B cell (primary cell): ENCODE results near the gene NHS. TPM values are rescaled to one million over a fixed set of nuclear protein-coding genes. Genes with fewer than 3 reads are reported as not detected.

ENCODE experiments used
- ATAC-seq: fragments of 200-7000 bp; cut with Tn5 transposase; one replicate; pipeline ENCODE4 v1.10.0; 2021; ENCODE audit warnings: low read depth, mild to moderate bottlenecking, moderate number of reproducible peaks, moderate library complexity
- CTCF ChIA-PET: fragments of 350-600 bp; sonication (Branson Sonifier 250); formaldehyde crosslinking; loops from one replicate; lab custom pipeline; 2021; ENCODE audit warnings: antibody characterized with exemption, inconsistent platforms; lab: Charles Lee
- POLR2A ChIA-PET: fragments of 350-600 bp; sonication (Branson Sonifier 250); formaldehyde crosslinking; loops from one replicate; lab custom pipeline; 2021; ENCODE audit warnings: antibody characterized with exemption; lab: Charles Lee
- DNase-seq: peaks from one replicate; pipeline ENCODE4 v3.0.0; 2013
- H2AFZ ChIP-seq: 2 replicates; pipeline ENCODE4 v1.6.1; 2012; ENCODE audit warnings: mild to moderate bottlenecking, low read depth, low read length; ENCODE audit not compliant: insufficient read depth, poor library complexity, severe bottlenecking
- H3K27ac ChIP-seq, 2 donors: 1 replicate in 1 of 2; 2 replicates in 1 of 2; pipeline ENCODE4 v1.5.1; 2012 to 2013; ENCODE audit warnings: low read length in 2 of 2, mild to moderate bottlenecking in 2 of 2, moderate library complexity in 1 of 2
- H3K27me3 ChIP-seq, 4 experiments: fragments of 200-600 bp in 1 of 4; sonication (generic) in 1 of 4; replicated peaks in 1 of 4; 1 replicate in 2 of 4; 2 replicates in 2 of 4; pipeline versions ENCODE4 v1.6.1 to v1.7.0; 2013 to 2016; ENCODE audit warnings: low read length in 3 of 4, mild to moderate bottlenecking in 2 of 4, mixed read lengths in 1 of 4, moderate library complexity in 1 of 4; ENCODE audit not compliant: insufficient read depth in 4 of 4, control insufficient read depth in 3 of 4; ENCODE audit errors: control extremely low read depth in 1 of 4
- H3K36me3 ChIP-seq, 2 experiments: replicated peaks in 1 of 2; 1 replicate in 1 of 2; 2 replicates in 1 of 2; pipeline versions ENCODE4 v1.6.1 to v1.7.1; 2013; ENCODE audit warnings: low read length in 1 of 2; ENCODE audit not compliant: insufficient read depth in 2 of 2, control insufficient read depth in 1 of 2; ENCODE audit errors: control extremely low read depth in 1 of 2, extremely low read depth in 1 of 2
- H3K4me1 ChIP-seq, 2 donors: fragments of 200-600 bp in 1 of 2; sonication (generic) in 1 of 2; 1 replicate in 1 of 2; 2 replicates in 1 of 2; pipeline versions ENCODE4 v1.5.1 to v1.6.1; 2013 to 2017; ENCODE audit warnings: low read length in 2 of 2; ENCODE audit not compliant: control insufficient read depth in 2 of 2, insufficient read depth in 2 of 2
- H3K4me2 ChIP-seq: replicated peaks from 2 replicates; pipeline ENCODE3; 2012; ENCODE audit warnings: mild to moderate bottlenecking, low read depth, low read length; ENCODE audit not compliant: poor library complexity, severe bottlenecking
- H3K4me3 ChIP-seq, 5 experiments: fragments of 200-600 bp in 1 of 5; sonication (generic) in 1 of 5; 1 replicate in 3 of 5; 2 replicates in 2 of 5; pipeline versions ENCODE4 v1.5.1 to v1.7.0; 2011 to 2016; ENCODE audit warnings: low read length in 4 of 5, mild to moderate bottlenecking in 4 of 5, low read depth in 2 of 5, control low read depth in 1 of 5, moderate library complexity in 1 of 5; ENCODE audit not compliant: insufficient read depth in 1 of 5; ENCODE audit errors: control extremely low read depth in 1 of 5, extremely low read depth in 1 of 5
- H3K79me2 ChIP-seq: fragments of 200-600 bp; sonication (generic); one replicate; pipeline ENCODE4 v1.6.0; 2016; ENCODE audit warnings: low read length; ENCODE audit not compliant: control insufficient read depth, insufficient read depth
- H3K9ac ChIP-seq: fragments of 200-600 bp; sonication (generic); 2 replicates; pipeline ENCODE4 v1.6.1; 2017; ENCODE audit warnings: mild to moderate bottlenecking, low read length, moderate library complexity
- H3K9me3 ChIP-seq, 3 donors: one replicate each; pipeline versions ENCODE4 v1.6.1 to v1.7.1; 2013; ENCODE audit warnings: low read length in 2 of 3; ENCODE audit not compliant: control insufficient read depth in 2 of 3, insufficient read depth in 1 of 3; ENCODE audit errors: control extremely low read depth in 1 of 3
- H4K20me1 ChIP-seq: 2 replicates; pipeline ENCODE4 v1.6.0; 2012; ENCODE audit warnings: mild to moderate bottlenecking, low read length; ENCODE audit not compliant: insufficient read depth, control insufficient read depth, poor library complexity, severe bottlenecking
- H3K27ac Mint-ChIP-seq: one replicate; pipeline ENCODE4 v1.8.0; 2021; ENCODE audit warnings: mixed read lengths
- H3K27me3 Mint-ChIP-seq: one replicate; pipeline ENCODE4 v1.8.0; 2021; ENCODE audit warnings: mixed read lengths
- H3K4me1 Mint-ChIP-seq: one replicate; pipeline ENCODE4 v1.8.0; 2021; ENCODE audit warnings: mixed read lengths
- H3K4me3 Mint-ChIP-seq: one replicate; pipeline ENCODE4 v1.8.0; 2021; ENCODE audit warnings: mixed read lengths
- H3K9me3 Mint-ChIP-seq: one replicate; pipeline ENCODE4 v1.8.0; 2022; ENCODE audit warnings: mixed read lengths; ENCODE audit not compliant: insufficient read depth
- CTCF ChIP-seq: fragments of 200-600 bp; IDR thresholded peaks from one replicate; pipeline ENCODE4 v1.8.0; 2022; ENCODE audit warnings: antibody characterized with exemption, mild to moderate bottlenecking
- EZH2 ChIP-seq: IDR thresholded peaks from 2 replicates; pipeline ENCODE4 v1.6.1; 2012; ENCODE audit warnings: borderline replicate concordance, low read depth, mild to moderate bottlenecking, moderate library complexity, low read length; ENCODE audit not compliant: insufficient read depth, poor library complexity, severe bottlenecking
- WGBS: methylation state at CpG from one replicate; pipeline ENCODE4 v1.1.5; 2013; ENCODE audit warnings: missing lambda C conversion rate; ENCODE audit not compliant: insufficient coverage; 5-methylcytosine and 5-hydroxymethylcytosine counted together
- intact Hi-C: fragments of 100-400 bp; cut with micrococcal nuclease; formaldehyde crosslinking; loops from one replicate; pipeline ENCODE4 v1.10.0; 2022
- polyA plus RNA-seq: library from polyadenylated mRNA; depleted of rRNA; stranded (reverse); fragments of >200 nt; gene quantifications from 2 replicates; pipeline ENCODE4 v1.2.3, GENCODE V29; 2012
- total RNA-seq, 2 donors: library from RNA; stranded (reverse); fragments of 120-200 nt in 1 of 2; gene quantifications; 1 replicate in 1 of 2; 2 replicates in 1 of 2; pipeline versions ENCODE4 v1.2.3 to v1.2.4, GENCODE V29; 2013 to 2022

The NHS gene
- total and polyA plus RNA-seq, 2 donors (not counting 1 experiment from before 2014, with no cell fraction given): not detected

GRCh38 chrX:17737710-17737985 lies 362.6 kb downstream of the NHS start:
- no peaks in the 10 kb centered on the region for H3K9me3 ChIP-seq
- H3K4me1 Mint-ChIP-seq: peaks cover 16% of the 10 kb centered on the region
- H4K20me1 ChIP-seq: no peaks in the 10 kb centered on the region
- WGBS: 0% methylated on average over 10 of the region's 15 CpGs
- peak overlapping the region; percentile 63 for H2AFZ ChIP-seq
- TF ChIP-seq EZH2 (no peak), CTCF (no peak)
- H3K27me3 Mint-ChIP-seq: peaks cover 6% of the 10 kb centered on the region
- H3K27ac ChIP-seq: peak overlapping the region; percentile 75 to 81
- ATAC-seq (peak; percentile 4), DNase-seq (no peak)
- H3K9ac ChIP-seq: peak overlapping the region; percentile 70
- no peaks in the 10 kb centered on the region for H3K27me3 ChIP-seq
- no peaks in the 10 kb centered on the region for H3K79me2 ChIP-seq
- intact Hi-C loops: loop anchor here (5.0 to 10.0 kb wide), 5 partner anchors 617 to 1605 kb away; partner anchors contain the start of genes CTPS2, PDHA1, PHKA2 and RS1
- no peaks in the 10 kb centered on the region for H3K36me3 ChIP-seq
- ChIA-PET POLR2A (interaction anchor here (0.7 kb wide), 1 partner anchor 1247 kb away, joined by 3 read pairs; no protein-coding TSS in a partner anchor), CTCF (interaction anchor here (0.9 kb wide), 1 partner anchor 8 kb away, joined by 4 read pairs; no protein-coding TSS in a partner anchor)
- H3K4me3 ChIP-seq: peak overlapping the region; percentile 45 to 73 (median 65)
- peak overlapping the region; percentile 90 for H3K4me3 Mint-ChIP-seq
- peaks cover 6 to 12% of the 10 kb centered on the region in 2 donors for H3K4me1 ChIP-seq
- H3K9me3 Mint-ChIP-seq: no peaks in the 10 kb centered on the region
- H3K4me2 ChIP-seq: peak overlapping the region; percentile 76
- H3K27ac Mint-ChIP-seq: peak overlapping the region; percentile 67

- intact Hi-C loops: loop anchor here (5.0 to 10.0 kb wide), 5 partner anchors 617 to 1604 kb away; partner anchors contain the start of genes CTPS2, PDHA1, PHKA2 and RS1
- CTCF ChIA-PET: interaction anchor here (0.9 kb wide), 1 partner anchor 8 kb away, joined by 4 read pairs; no protein-coding TSS in a partner anchor
- Histone ChIP-seq H3K27me3 (no peaks in the 10 kb centered on the region), H3K9me3 (no peaks in the 10 kb centered on the region), H4K20me1 (no peaks in the 10 kb centered on the region), H2AFZ (peak overlapping the region; percentile 63), H3K36me3 (no peaks in the 10 kb centered on the region), H3K4me3 (peak overlapping the region; percentile 36 to 73 (median 65)), H3K27ac (peak overlapping the region; percentile 75 to 81), H3K4me2 (peak overlapping the region; percentile 76), H3K79me2 (no peaks in the 10 kb centered on the region), H3K4me1 (peaks cover 6 to 12% of the 10 kb centered on the region in 2 donors), H3K9ac (peak overlapping the region; percentile 70)
- no peaks in the 10 kb centered on the region for H3K9me3 Mint-ChIP-seq
- peak; percentile 59 for DNase-seq
- H3K27ac Mint-ChIP-seq: peak overlapping the region; percentile 67
- WGBS: under 1% methylated on average over 33 of the region's 45 CpGs
- H3K4me3 Mint-ChIP-seq: peak overlapping the region; percentile 90
- no peak for ATAC-seq
- peaks cover 18% of the 10 kb centered on the region for H3K4me1 Mint-ChIP-seq
- POLR2A ChIA-PET: interaction anchor here (0.7 kb wide), 1 partner anchor 1247 kb away, joined by 3 read pairs; no protein-coding TSS in a partner anchor
- peaks cover 6% of the 10 kb centered on the region for H3K27me3 Mint-ChIP-seq
- TF ChIP-seq EZH2: no peak
- TF ChIP-seq CTCF: no peak
Observed at GRCh38 chrX:17737986-17738713, 363.1 kb downstream of the NHS start.
